Heart right ventricle (tissue), 16 donors: ENCODE results near the gene ATP6V0E1. TPM values are rescaled to one million over a fixed set of nuclear protein-coding genes. Genes with fewer than 3 reads are reported as not detected.
A peak's percentile ranks its signal among the peaks of the same experiment; 100 is the strongest.

Source experiments
- ATAC-seq, 8 donors: fragments of 200-7000 bp; cut with Tn5 transposase; one replicate each; pipeline ENCODE4 v1.9.1; 2020; ENCODE audit warnings: mild to moderate bottlenecking in 8 of 8, moderate library complexity in 8 of 8, moderate number of reproducible peaks in 1 of 8
- DNase-seq, 2 donors: peaks; one replicate each; pipeline ENCODE4 v3.0.0-alpha.2; 2020
- H3K27ac ChIP-seq, 10 donors: fragments of 200-600 bp; sonication (generic) in 2 of 10; one replicate each; pipeline versions ENCODE4 v1.5.0 to v1.8.0; 2020 to 2022; ENCODE audit warnings: mild to moderate bottlenecking in 3 of 10
- H3K27me3 ChIP-seq, 7 donors: fragments of 200-600 bp; one replicate each; pipeline ENCODE4 v1.8.0; 2021 to 2022; ENCODE audit warnings: mild to moderate bottlenecking in 2 of 7
- H3K36me3 ChIP-seq, 9 donors: fragments of 200-600 bp; sonication (generic) in 1 of 9; one replicate each; pipeline versions ENCODE4 v1.5.0 to v1.8.0; 2020 to 2022; ENCODE audit warnings: mild to moderate bottlenecking in 2 of 9
- H3K4me1 ChIP-seq, 9 donors: fragments of 200-600 bp; sonication (generic) in 1 of 9; one replicate each; pipeline versions ENCODE4 v1.5.0 to v1.8.0; 2020 to 2022; ENCODE audit warnings: mild to moderate bottlenecking in 4 of 9
- H3K4me3 ChIP-seq, 10 donors: fragments of 200-600 bp; sonication (generic) in 2 of 10; one replicate each; pipeline versions ENCODE4 v1.5.0 to v1.8.0; 2020 to 2022; ENCODE audit warnings: mild to moderate bottlenecking in 7 of 10, moderate library complexity in 2 of 10
- H3K9me3 ChIP-seq, 11 donors: fragments of 200-600 bp in 10 of 11; sonication (generic) in 2 of 11; one replicate each; pipeline versions ENCODE4 v1.5.0 to v1.8.0; 2013 to 2022; ENCODE audit warnings: mild to moderate bottlenecking in 2 of 11, control low read depth in 1 of 11, moderate library complexity in 1 of 11
- CTCF ChIP-seq, 9 donors: fragments of 200-600 bp; sonication (generic) in 2 of 9; IDR thresholded peaks; one replicate each; pipeline versions ENCODE4 v1.5.0 to v1.8.0; 2021 to 2022; ENCODE audit warnings: antibody characterized with exemption in 9 of 9, mild to moderate bottlenecking in 5 of 9, moderate library complexity in 1 of 9
- WGBS, 2 donors: extraction: QIAGEN DNeasy Blood & Tissue Kit; methylation state at CpG; one replicate each; pipeline ENCODE4 v1.1.7; 2013; ENCODE audit warnings: inconsistent platforms in 1 of 2; 5-methylcytosine and 5-hydroxymethylcytosine counted together
- intact Hi-C, 10 donors: fragments of 100-400 bp; cut with DNase I; formaldehyde crosslinking; loops; one replicate each; pipeline versions ENCODE4 v1.11.1 to v1.14.2; 2022
- polyA plus RNA-seq, 2 donors: library from polyadenylated mRNA; stranded (reverse); fragments of 200-250 nt; gene quantifications; one replicate each; pipeline ENCODE4 v1.2.3, GENCODE V29; 2013
- total RNA-seq, 10 donors: library from RNA; stranded (reverse); fragmentation: NEBNext Ultra II Directional in 3 of 10; extraction: Animal tissue kit (Norgen Biotek cat#: 25700) in 3 of 10; gene quantifications; one replicate each; pipeline versions ENCODE4 v1.2.1 to v1.2.4, GENCODE V29; 2021 to 2023
- donor health status: Arrhythmogenic right ventricular cardiomyopathy.
- donor health status: ischemic (EF 13 %, LVEDD 7.1; RV severe dilation, severe dysfunction).
- donor health status: healthy with polysubstance abuse.
- donor health status: DM: no; HTN: yes; CAD: no.
- donor health status: DM: no; HTN: no; CAD: no.
- donor health status: ischemic (EF 25% LVEDD 6.9; RV normal size, moderate dysfunction).
- donor health status: ischemic (EF 25% LVEDD 5.7; RV mildly dilated, moderate dysfunction).
- donor health status: healthy.
- donor health status: DM: yes; HTN: yes; CAD: no.
- donor health status: Ischemic cardiomyopathy.
- donor health status: ischemic (EF 35%, LVEDD 5.7; RV mildly dilated, moderate dysfunction).
- donor health status: nonischemic (EF 11% LVEDD 7.7; RV severe dilation, severe dysfunction).
- donor health status: DM: yes; HTN: yes; CAD: no.
- donor health status: PGD.
- donor health status: ischemic (EF 29% LVEDD 5.4; RV normal size, mild dysfunction).
- donor health status: nonischemic (EF 23%, LVEDD 6.1; RV moderate dilation, normal function).

Gene ATP6V0E1
- total and polyA plus RNA-seq, 12 donors = 134 to 271 (median 194) TPM

- intact Hi-C loops = no loop called here
- Histone ChIP-seq H3K27ac (peak overlapping the region in 3 of 10 donors; percentile 21 to 34 (median 33)), H3K4me3 (no peak overlapping the region), H3K4me1 (peaks cover 0 to 11% (median 0%) of the 10 kb centered on the region in 9 donors), H3K9me3 (no peaks in the 10 kb centered on the region), H3K27me3 (no peaks in the 10 kb centered on the region), H3K36me3 (peaks cover 0 to 39% (median 0%) of the 10 kb centered on the region in 9 donors)
- no peak for TF ChIP-seq CTCF (IDR thresholded peaks at IDR 0.05)
- ATAC-seq (peak in 4 of 8 donors; percentile 7 to 47 (median 22)), DNase-seq (no peak)
- 46 to 55% methylated on average over 4 of the region's 4 CpGs for WGBS, 2 donors
Observed at GRCh38 chr5:172952034-172952511, 31.5 kb upstream of the ATP6V0E1 start.

GRCh38 chr5:172953776-172954675 is 29.5 kb upstream of the ATP6V0E1 start:
- Histone ChIP-seq H3K4me1 (peaks cover 0 to 22% (median 6%) of the 10 kb centered on the region in 9 donors), H3K36me3 (peaks cover 0 to 22% (median 0%) of the 10 kb centered on the region in 9 donors), H3K9me3 (no peaks in the 10 kb centered on the region), H3K4me3 (no peak overlapping the region), H3K27ac (no peak overlapping the region), H3K27me3 (no peaks in the 10 kb centered on the region)
- ATAC-seq (no peak), DNase-seq (no peak)
- 62 to 69% methylated on average over 15 of the region's 15 CpGs for WGBS, 2 donors
- no peak for TF ChIP-seq CTCF (IDR thresholded peaks at IDR 0.05)
- intact Hi-C loops = no loop called here

- H3K4me3 ChIP-seq = no peak overlapping the region
- H3K4me1 ChIP-seq = peaks cover 0 to 23% (median 8%) of the 10 kb centered on the region in 9 donors
- ATAC-seq (no peak), DNase-seq (no peak)
- peaks cover 0 to 17% (median 0%) of the 10 kb centered on the region in 9 donors for H3K36me3 ChIP-seq
- no peaks in the 10 kb centered on the region for H3K9me3 ChIP-seq
- 85 to 87% methylated on average over 8 of the region's 8 CpGs for WGBS, 2 donors
- no peaks in the 10 kb centered on the region for H3K27me3 ChIP-seq
- no peak for TF ChIP-seq CTCF (IDR thresholded peaks at IDR 0.05)
- H3K27ac ChIP-seq = no peak overlapping the region
- intact Hi-C loops = no loop called here
Observed at GRCh38 chr5:172954751-172955159, 28.8 kb upstream of the ATP6V0E1 start.

GRCh38 chr5:172956228-172956627 is 27.3 kb upstream of the ATP6V0E1 start:
- WGBS, 2 donors = 87 to 88% methylated on average over 3 of the region's 3 CpGs
- Histone ChIP-seq H3K9me3 (no peaks in the 10 kb centered on the region), H3K4me1 (peaks cover 3 to 38% (median 14%) of the 10 kb centered on the region in 9 donors), H3K4me3 (no peak overlapping the region), H3K27me3 (no peaks in the 10 kb centered on the region), H3K36me3 (peaks cover 0 to 13% (median 0%) of the 10 kb centered on the region in 9 donors), H3K27ac (no peak overlapping the region)
- ATAC-seq (no peak), DNase-seq (no peak)
- TF ChIP-seq CTCF (IDR thresholded peaks at IDR 0.05) = no peak
- intact Hi-C loops = no loop called here
